Neuronal stem cell (in vitro differentiated cells): ENCODE data around the gene ARMC6.
"Not testable (repeated sequence)": the region's sequence is repeated elsewhere in the genome, so short reads cannot be mapped to it uniquely, and the experiment has no call there.

ENCODE experiments used
- DNase-seq: peaks from one replicate; pipeline ENCODE4 v3.0.0-alpha.2; 2013; ENCODE audit warnings: low spot score
- H2AFZ ChIP-seq: one replicate; pipeline ENCODE4 v1.6.1; 2013; ENCODE audit warnings: mild to moderate bottlenecking, low read length, inconsistent platforms
- H2AK5ac ChIP-seq: 2 replicates; pipeline ENCODE4 v1.6.1; 2013; ENCODE audit warnings: low read depth, mild to moderate bottlenecking, inconsistent platforms, low read length, moderate library complexity, mixed read lengths
- H2BK120ac ChIP-seq: 2 replicates; pipeline ENCODE4 v1.6.1; 2013; ENCODE audit warnings: low read depth, mild to moderate bottlenecking, inconsistent platforms, low read length, moderate library complexity, mixed read lengths
- H2BK12ac ChIP-seq: one replicate; pipeline ENCODE4 v1.6.1; 2013; ENCODE audit warnings: low read length, inconsistent platforms
- H2BK15ac ChIP-seq: 2 replicates; pipeline ENCODE4 v1.6.1; 2013; ENCODE audit warnings: mild to moderate bottlenecking, low read length, inconsistent platforms, mixed read lengths
- H2BK5ac ChIP-seq: one replicate; pipeline ENCODE4 v1.6.1; 2013; ENCODE audit warnings: inconsistent platforms, mild to moderate bottlenecking, low read length, moderate library complexity
- H3K14ac ChIP-seq: one replicate; pipeline ENCODE4 v1.6.1; 2013; ENCODE audit warnings: low read length, inconsistent platforms
- H3K18ac ChIP-seq: 2 replicates; pipeline ENCODE4 v1.6.1; 2013; ENCODE audit warnings: low read length, inconsistent platforms
- H3K23ac ChIP-seq: 2 replicates; pipeline ENCODE4 v1.6.1; 2013; ENCODE audit warnings: low read depth, mild to moderate bottlenecking, mixed read lengths, low read length, inconsistent platforms; ENCODE audit not compliant: poor library complexity
- H3K27ac ChIP-seq: replicated peaks from 3 replicates; pipeline ENCODE4 v1.5.1; 2013; ENCODE audit warnings: low read length, inconsistent platforms
- H3K27me3 ChIP-seq, 3 experiments: 2 replicates each; pipeline ENCODE4 v1.6.1; 2013; ENCODE audit warnings: low read length in 3 of 3, mild to moderate bottlenecking in 2 of 3, inconsistent platforms in 1 of 3, low read depth in 1 of 3, mixed read lengths in 1 of 3, moderate library complexity in 1 of 3; ENCODE audit not compliant: control insufficient read depth in 3 of 3, insufficient read depth in 3 of 3
- H3K36me3 ChIP-seq, 2 donors: replicated peaks in 1 of 2; 2 replicates each; pipeline ENCODE4 v1.6.1; 2013; ENCODE audit warnings: low read length in 2 of 2; ENCODE audit not compliant: control insufficient read depth in 2 of 2, insufficient read depth in 2 of 2
- H3K4ac ChIP-seq: 2 replicates; pipeline ENCODE4 v1.6.1; 2013; ENCODE audit warnings: inconsistent platforms, mild to moderate bottlenecking, low read length, moderate library complexity
- H3K4me1 ChIP-seq, 2 donors: 1 replicate in 1 of 2; 2 replicates in 1 of 2; pipeline ENCODE4 v1.6.1; 2013; ENCODE audit warnings: low read length in 2 of 2, low read depth in 1 of 2; ENCODE audit not compliant: control insufficient read depth in 2 of 2, insufficient read depth in 1 of 2
- H3K4me2 ChIP-seq: one replicate; pipeline ENCODE4 v1.6.1; 2013; ENCODE audit warnings: mild to moderate bottlenecking, low read length, inconsistent platforms; ENCODE audit not compliant: insufficient read depth, poor library complexity, severe bottlenecking
- H3K4me3 ChIP-seq, 2 donors: 2 replicates each; pipeline ENCODE4 v1.5.1; 2013; ENCODE audit warnings: low read length in 2 of 2, mild to moderate bottlenecking in 2 of 2, inconsistent platforms in 1 of 2, moderate library complexity in 1 of 2
- H3K79me1 ChIP-seq: one replicate; pipeline ENCODE4 v1.6.1; 2013; ENCODE audit warnings: low read depth, mild to moderate bottlenecking, inconsistent platforms, low read length, moderate library complexity
- H3K9ac ChIP-seq: one replicate; pipeline ENCODE4 v1.6.1; 2013; ENCODE audit warnings: mild to moderate bottlenecking, low read depth, low read length, inconsistent platforms; ENCODE audit not compliant: poor library complexity
- H3K9me3 ChIP-seq, 2 donors: replicated peaks in 1 of 2; 2 replicates each; pipeline versions ENCODE3 to v1.6.1; 2013; ENCODE audit warnings: low read length in 2 of 2, mild to moderate bottlenecking in 2 of 2, inconsistent platforms in 1 of 2, low read depth in 1 of 2, mixed read lengths in 1 of 2, moderate library complexity in 1 of 2; ENCODE audit not compliant: control insufficient read depth in 2 of 2, insufficient read depth in 1 of 2
- H4K8ac ChIP-seq: one replicate; pipeline ENCODE4 v1.6.1; 2013; ENCODE audit warnings: low read depth, mild to moderate bottlenecking, inconsistent platforms, low read length, moderate library complexity
- H4K91ac ChIP-seq: one replicate; pipeline ENCODE4 v1.6.1; 2013; ENCODE audit warnings: low read length, low read depth, mild to moderate bottlenecking, inconsistent platforms; ENCODE audit not compliant: poor library complexity
- WGBS, 2 donors: extraction: QIAGEN DNeasy Blood & Tissue Kit; methylation state at CpG; one replicate each; pipeline ENCODE4 v1.1.7; 2013; ENCODE audit warnings: missing lambda C conversion rate in 2 of 2, mixed read lengths in 1 of 2; ENCODE audit not compliant: insufficient read length in 2 of 2, insufficient replicate concordance in 1 of 2; ENCODE audit errors: extremely low coverage in 2 of 2; 5-methylcytosine and 5-hydroxymethylcytosine counted together

The ARMC6 gene

GRCh38 chr19:19101540-19101939 is 68.1 kb downstream of the ARMC6 start:
- H3K23ac ChIP-seq = no peak overlapping the region
- peak overlapping the region; percentile 33 for H3K18ac ChIP-seq
- H2AFZ ChIP-seq = no peak overlapping the region
- no CpG with 5 or more reads among the region's 8 CpGs for whole genome bisulfite sequencing, 2 donors
- H3K79me1 ChIP-seq = peaks cover 1% of the 10 kb centered on the region
- no peak overlapping the region for H3K4ac ChIP-seq
- no peaks in the 10 kb centered on the region for H3K9me3 ChIP-seq
- H3K4me3 ChIP-seq = no peak overlapping the region
- H4K8ac ChIP-seq = no peak overlapping the region
- peaks cover 5 to 13% of the 10 kb centered on the region in 2 donors for H3K4me1 ChIP-seq
- no peak overlapping the region for H4K91ac ChIP-seq
- no peaks in the 10 kb centered on the region for H3K36me3 ChIP-seq
- no peak overlapping the region for H3K9ac ChIP-seq
- no peak overlapping the region for H3K4me2 ChIP-seq
- no peak overlapping the region for H2BK15ac ChIP-seq
- H3K27me3 ChIP-seq = no peaks in the 10 kb centered on the region
- H2BK120ac ChIP-seq = no peak overlapping the region
- no peak overlapping the region for H3K27ac ChIP-seq
- no peak overlapping the region for H3K14ac ChIP-seq
- no peak for DNase-seq
- peak overlapping the region; percentile 27 for H2AK5ac ChIP-seq
- no peak overlapping the region for H2BK12ac ChIP-seq
- H2BK5ac ChIP-seq = no peak overlapping the region

- H2AK5ac ChIP-seq, H2BK12ac ChIP-seq, H3K79me1 ChIP-seq, DNase-seq, H3K27me3 ChIP-seq, H3K4me3 ChIP-seq, H3K4me2 ChIP-seq, H2BK15ac ChIP-seq, H4K8ac ChIP-seq, H3K27ac ChIP-seq, H3K14ac ChIP-seq, H3K36me3 ChIP-seq, H3K4ac ChIP-seq, H2BK5ac ChIP-seq, H4K91ac ChIP-seq, H3K23ac ChIP-seq, H2AFZ ChIP-seq, H3K9ac ChIP-seq, H2BK120ac ChIP-seq, H3K18ac ChIP-seq, H3K9me3 ChIP-seq: not testable (repeated sequence)
- no CpG with 5 or more reads among the region's 10 CpGs for WGBS, 2 donors
- peaks cover 5 to 13% of the 10 kb centered on the region in 2 donors for H3K4me1 ChIP-seq
These were observed 69.2 kb downstream of the ARMC6 start for GRCh38 chr19:19102566-19102965.

GRCh38 chr19:19103167-19103566 is 69.8 kb downstream of the ARMC6 start:
- Histone ChIP-seq H4K8ac (no peak overlapping the region), H3K36me3 (no peaks in the 10 kb centered on the region), H3K27ac (no peak overlapping the region), H3K9ac (no peak overlapping the region), H3K9me3 (no peaks in the 10 kb centered on the region), H2BK120ac (no peak overlapping the region), H3K4me2 (no peak overlapping the region), H4K91ac (no peak overlapping the region), H3K14ac (no peak overlapping the region), H3K4me1 (peaks cover 5 to 13% of the 10 kb centered on the region in 2 donors), H3K79me1 (peaks cover 1% of the 10 kb centered on the region), H3K23ac (no peak overlapping the region), H3K4ac (no peak overlapping the region), H2BK15ac (no peak overlapping the region), H2AK5ac (no peak overlapping the region), H2AFZ (no peak overlapping the region), H2BK12ac (no peak overlapping the region), H3K27me3 (no peaks in the 10 kb centered on the region), H2BK5ac (no peak overlapping the region), H3K4me3 (no peak overlapping the region), H3K18ac (no peak overlapping the region)
- no peak for DNase-seq
- no CpG with 5 or more reads among the region's 11 CpGs for WGBS, 2 donors

- Histone ChIP-seq H3K4me3 (peak overlapping the region; percentile 42 to 73), H4K8ac (peak overlapping the region; percentile 96), H3K4me1 (peaks cover 5 to 13% of the 10 kb centered on the region in 2 donors), H3K9me3 (no peaks in the 10 kb centered on the region), H3K23ac (peak overlapping the region; percentile 11), H3K18ac (peak overlapping the region; percentile 99), H2AFZ (peak overlapping the region; percentile 74), H2BK120ac (peak overlapping the region; percentile 61), H3K36me3 (no peaks in the 10 kb centered on the region), H4K91ac (no peak overlapping the region), H3K4ac (no peak overlapping the region), H3K27ac (peak overlapping the region; percentile 84), H3K9ac (peak overlapping the region; percentile 91), H2BK15ac (peak overlapping the region; percentile 92), H3K79me1 (peaks cover 1% of the 10 kb centered on the region), H2AK5ac (peak overlapping the region; percentile 56), H2BK12ac (peak overlapping the region; percentile 66), H2BK5ac (peak overlapping the region; percentile 75), H3K4me2 (peak overlapping the region; percentile 71), H3K27me3 (no peaks in the 10 kb centered on the region), H3K14ac (no peak overlapping the region)
- WGBS, 2 donors = no CpG with 5 or more reads among the region's 36 CpGs
- peak; percentile 78 for DNase-seq
These were observed 72.1 kb downstream of the ARMC6 start for GRCh38 chr19:19105365-19106055.
